ENCODE results near the gene NCK1. TPM values are rescaled to one million over a fixed set of nuclear protein-coding genes. Genes with fewer than 3 reads are reported as not detected.

The NCK1 gene
- total RNA-seq, 2 experiments from 2014 or later: 24.9 to 38.1 TPM

DNA sequence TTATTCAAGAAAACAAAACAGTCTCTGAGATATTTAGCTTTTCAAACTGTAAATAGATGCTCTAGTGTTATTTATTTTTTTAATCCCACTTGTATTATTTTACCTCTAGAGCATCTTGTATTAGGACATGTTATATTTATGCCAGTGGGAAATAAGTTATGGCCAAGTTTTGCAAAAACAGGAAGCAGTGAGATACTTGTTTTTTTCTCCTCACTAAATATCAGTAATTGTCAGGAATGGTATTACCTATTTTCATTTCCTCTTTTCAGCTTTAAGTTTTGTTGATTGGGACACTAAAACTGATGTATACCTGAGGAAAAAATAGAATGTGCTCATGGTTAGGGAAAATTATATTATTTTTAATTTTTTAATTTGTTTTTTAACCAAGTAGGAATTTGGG, 87.1 kb downstream of the NCK1 start:
- Histone ChIP-seq H3K9me2 (ENCODE audit: insufficient read depth, low read length) (no peaks in the 10 kb centered on the region), H3K79me2 (ENCODE audit: insufficient read depth, low read depth, low read length) (peaks cover 17% of the 10 kb centered on the region; the same call in 1 of the 2 replicates), H3K9me3 (ENCODE audit: low read length) (no peaks in the 10 kb centered on the region), H3K36me3 (ENCODE audit: insufficient read depth, low read length) (peaks cover 43% of the 10 kb centered on the region), H3K4me2 (ENCODE audit: low read length) (peak overlapping the region; percentile 57), H4K20me1 (ENCODE audit: insufficient read depth, low read length) (no peaks in the 10 kb centered on the region), H2AFZ (ENCODE audit: low read length) (no peak overlapping the region), H3K4me1 (ENCODE audit: insufficient read depth, low read length, poor library complexity, severe bottlenecking) (peaks cover 48% of the 10 kb centered on the region), H3K4me3 (ENCODE audit: low read depth, low read length, poor library complexity, severe bottlenecking) (peak overlapping the region; percentile 4), H3K27ac (ENCODE audit: low read depth, low read length, poor library complexity, severe bottlenecking) (peak overlapping the region; percentile 2)
- intact Hi-C loops (cut with micrococcal nuclease; ENCODE audit: unreplicated experiment): no loop called here
- CTCF ChIA-PET (ENCODE audit: unreplicated experiment): no interaction called here
- TF ChIP-seq CTCF (conservative IDR thresholded peaks at IDR 0.05; ENCODE audit: low read length) (no peak), EZH2phosphoT487 (IDR thresholded peaks at IDR 0.05; ENCODE audit: borderline replicate concordance, low read depth, low read length) (no peak)
- BruUV-seq (replicated peaks): no TSS peak
- peak; percentile 16 for DNase-seq (ENCODE audit: low spot score)
- POLR2A ChIA-PET: interaction anchor here (0.6 kb wide), 2 partner anchors 72 to 222 kb away, joined by 3 read pairs; no protein-coding TSS in a partner anchor

- TF ChIP-seq EZH2phosphoT487 (IDR thresholded peaks at IDR 0.05; ENCODE audit: borderline replicate concordance, low read depth, low read length) (no peak), CTCF (conservative IDR thresholded peaks at IDR 0.05; ENCODE audit: low read length) (peak; percentile 71)
- Histone ChIP-seq H3K4me2 (ENCODE audit: low read length) (peak overlapping the region; percentile 57), H4K20me1 (ENCODE audit: insufficient read depth, low read length) (0 out of 2 replicates have a peak, but pooled peaks cover 3% of the 10 kb centered on the region), H3K9me3 (ENCODE audit: low read length) (no peaks in the 10 kb centered on the region), H3K4me3 (ENCODE audit: low read depth, low read length, poor library complexity, severe bottlenecking) (no peak overlapping the region), H3K79me2 (ENCODE audit: insufficient read depth, low read depth, low read length) (peaks cover 17% of the 10 kb centered on the region; the same call in 1 of the 2 replicates), H3K9me2 (ENCODE audit: insufficient read depth, low read length) (no peaks in the 10 kb centered on the region), H2AFZ (ENCODE audit: low read length) (no peak overlapping the region), H3K4me1 (ENCODE audit: insufficient read depth, low read length, poor library complexity, severe bottlenecking) (peaks cover 48% of the 10 kb centered on the region), H3K36me3 (ENCODE audit: insufficient read depth, low read length) (peaks cover 43% of the 10 kb centered on the region), H3K27ac (ENCODE audit: low read depth, low read length, poor library complexity, severe bottlenecking) (no peak overlapping the region)
- BruUV-seq (replicated peaks): no TSS peak
- intact Hi-C loops (cut with micrococcal nuclease; ENCODE audit: unreplicated experiment): no loop called here
- CTCF ChIA-PET (ENCODE audit: unreplicated experiment): no interaction called here
- POLR2A ChIA-PET: interaction anchor here (0.6 to 0.9 kb wide), 4 partner anchors 24 to 154 kb away, joined by 3 to 5 read pairs (median 3); no protein-coding TSS in a partner anchor
- peak; percentile 19 for DNase-seq (ENCODE audit: low spot score)
Measured at GRCh38 chr3:136949708-136950107, 87.7 kb downstream of the NCK1 start.

- no peak overlapping the region for H2AFZ ChIP-seq (ENCODE audit: low read length)
- no peak for DNase-seq (ENCODE audit: low spot score)
- intact Hi-C loops (cut with micrococcal nuclease; ENCODE audit: unreplicated experiment): no loop called here
- no TSS peak for BruUV-seq (replicated peaks)
- H3K4me1 ChIP-seq (ENCODE audit: insufficient read depth, low read length, poor library complexity, severe bottlenecking): peaks cover 48% of the 10 kb centered on the region
- no peaks in the 10 kb centered on the region for H3K9me3 ChIP-seq (ENCODE audit: low read length)
- peaks cover 40% of the 10 kb centered on the region for H3K36me3 ChIP-seq (ENCODE audit: insufficient read depth, low read length)
- POLR2A ChIA-PET: interaction anchor here (0.6 to 1.7 kb wide), 5 partner anchors 38 to 528 kb away, joined by 3 to 4 read pairs (median 3); partner anchors contain the start of gene NCK1
- no peak overlapping the region for H3K4me3 ChIP-seq (ENCODE audit: low read depth, low read length, poor library complexity, severe bottlenecking)
- CTCF ChIA-PET (ENCODE audit: unreplicated experiment): no interaction called here
- H4K20me1 ChIP-seq (ENCODE audit: insufficient read depth, low read length): 0 out of 2 replicates have a peak, but pooled peaks cover 4% of the 10 kb centered on the region
- H3K9me2 ChIP-seq (ENCODE audit: insufficient read depth, low read length): no peaks in the 10 kb centered on the region
- H3K4me2 ChIP-seq (ENCODE audit: low read length): peak overlapping the region; percentile 57
- TF ChIP-seq EZH2phosphoT487 (IDR thresholded peaks at IDR 0.05; ENCODE audit: borderline replicate concordance, low read depth, low read length) (no peak), CTCF (conservative IDR thresholded peaks at IDR 0.05; ENCODE audit: low read length) (no peak)
- H3K27ac ChIP-seq (ENCODE audit: low read depth, low read length, poor library complexity, severe bottlenecking): no peak overlapping the region
- peaks cover 14% of the 10 kb centered on the region; the same call in 1 of the 2 replicates for H3K79me2 ChIP-seq (ENCODE audit: insufficient read depth, low read depth, low read length)
Measured at GRCh38 chr3:136950623-136951022, 88.6 kb downstream of the NCK1 start.

Data from OCI-LY7 (cell line).